Esophagus muscularis mucosa (tissue), 4 donors: ENCODE data around the gene UBTFL1. TPM values are rescaled to one million over a fixed set of nuclear protein-coding genes. Genes with fewer than 3 reads are reported as not detected.

Experiments
- DNase-seq: peaks from one replicate; pipeline ENCODE4 v3.0.0-alpha.2; 2017; ENCODE audit errors: extremely low spot score
- H3K27ac ChIP-seq, 4 donors: fragments of 200-600 bp; sonication (generic); replicated peaks in 1 of 4; 1 replicate in 3 of 4; 2 replicates in 1 of 4; pipeline ENCODE4 v1.5.1; 2016 to 2019; ENCODE audit warnings: mild to moderate bottlenecking in 1 of 4
- H3K27me3 ChIP-seq, 4 donors: fragments of 200-600 bp; sonication (generic); one replicate each; pipeline versions ENCODE4 v1.5.1 to v1.6.0; 2016 to 2019
- H3K36me3 ChIP-seq, 4 donors: fragments of 200-600 bp; sonication (generic); one replicate each; pipeline ENCODE4 v1.5.1; 2016 to 2019
- H3K4me1 ChIP-seq, 4 donors: fragments of 200-600 bp; sonication (generic); one replicate each; pipeline ENCODE4 v1.5.1; 2016 to 2019
- H3K4me3 ChIP-seq, 4 donors: fragments of 200-600 bp; sonication (generic); 1 replicate in 2 of 4; 2 replicates in 2 of 4; pipeline ENCODE4 v1.5.1; 2016 to 2019; ENCODE audit warnings: mild to moderate bottlenecking in 4 of 4, moderate library complexity in 1 of 4
- H3K9me3 ChIP-seq, 4 donors: fragments of 200-600 bp; sonication (generic); 1 replicate in 3 of 4; 2 replicates in 1 of 4; pipeline ENCODE4 v1.5.1; 2016 to 2019
- EP300 ChIP-seq: sonication (generic); formaldehyde crosslinking; IDR thresholded peaks from one replicate; pipeline ENCODE4 v1.6.1; 2017; ENCODE audit warnings: antibody characterized with exemption
- POLR2A ChIP-seq: fragments of 450-650 bp; IDR thresholded peaks from one replicate; pipeline ENCODE4 v1.6.1; 2017; ENCODE audit warnings: antibody characterized with exemption, moderate library complexity, mild to moderate bottlenecking, low read depth
- POLR2AphosphoS5 ChIP-seq, 2 donors: sonication (generic); formaldehyde crosslinking; IDR thresholded peaks; one replicate each; pipeline ENCODE4 v1.6.1; 2017; ENCODE audit warnings: antibody characterized with exemption in 2 of 2
- WGBS: methylation state at CpG from one replicate; pipeline ENCODE4 v1.1.5; 2018; 5-methylcytosine and 5-hydroxymethylcytosine counted together
- intact Hi-C: fragments of 100-400 bp; cut with DNase I; formaldehyde crosslinking; loops from one replicate; pipeline ENCODE4 v1.15.1; 2023
- total RNA-seq, 4 donors: library from RNA; depleted of rRNA; stranded (reverse); fragments of >200 nt; gene quantifications; one replicate each; pipeline versions ENCODE4 v1.1.0 to v1.2.1, GENCODE V29; 2016
- TF ChIP-seq, protein P1 (sequence below), 3 experiments: fragments of 200-600 bp in 2 of 3; fragments of 450-650 bp in 1 of 3; sonication (generic) in 2 of 3; IDR thresholded peaks; one replicate each; pipeline ENCODE4 v1.5.1; 2017 to 2019; ENCODE audit warnings: antibody characterized with exemption in 3 of 3, mild to moderate bottlenecking in 2 of 3, moderate library complexity in 1 of 3

The UBTFL1 gene
- total RNA-seq, 4 donors from 2014 or later: not detected

- H3K4me1 ChIP-seq: no peaks in the 10 kb centered on the region
- no peak overlapping the region for H3K4me3 ChIP-seq
- DNase-seq: no peak
- TF ChIP-seq, protein P1, sequence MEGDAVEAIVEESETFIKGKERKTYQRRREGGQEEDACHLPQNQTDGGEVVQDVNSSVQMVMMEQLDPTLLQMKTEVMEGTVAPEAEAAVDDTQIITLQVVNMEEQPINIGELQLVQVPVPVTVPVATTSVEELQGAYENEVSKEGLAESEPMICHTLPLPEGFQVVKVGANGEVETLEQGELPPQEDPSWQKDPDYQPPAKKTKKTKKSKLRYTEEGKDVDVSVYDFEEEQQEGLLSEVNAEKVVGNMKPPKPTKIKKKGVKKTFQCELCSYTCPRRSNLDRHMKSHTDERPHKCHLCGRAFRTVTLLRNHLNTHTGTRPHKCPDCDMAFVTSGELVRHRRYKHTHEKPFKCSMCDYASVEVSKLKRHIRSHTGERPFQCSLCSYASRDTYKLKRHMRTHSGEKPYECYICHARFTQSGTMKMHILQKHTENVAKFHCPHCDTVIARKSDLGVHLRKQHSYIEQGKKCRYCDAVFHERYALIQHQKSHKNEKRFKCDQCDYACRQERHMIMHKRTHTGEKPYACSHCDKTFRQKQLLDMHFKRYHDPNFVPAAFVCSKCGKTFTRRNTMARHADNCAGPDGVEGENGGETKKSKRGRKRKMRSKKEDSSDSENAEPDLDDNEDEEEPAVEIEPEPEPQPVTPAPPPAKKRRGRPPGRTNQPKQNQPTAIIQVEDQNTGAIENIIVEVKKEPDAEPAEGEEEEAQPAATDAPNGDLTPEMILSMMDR (IDR thresholded peaks at IDR 0.05): peak in 2 of 3 experiments; percentile 14 to 27
- TF ChIP-seq POLR2AphosphoS5 (IDR thresholded peaks at IDR 0.05): no peak
- no peaks in the 10 kb centered on the region for H3K27me3 ChIP-seq
- H3K9me3 ChIP-seq: no peaks in the 10 kb centered on the region
- no peak overlapping the region for H3K27ac ChIP-seq
- intact Hi-C loops: no loop called here
- WGBS: 7% methylated on average over 2 of the region's 2 CpGs
- H3K36me3 ChIP-seq: no peaks in the 10 kb centered on the region
Observed at GRCh38 chr11:90113541-90113940, 27.8 kb downstream of the UBTFL1 start.

DNA sequence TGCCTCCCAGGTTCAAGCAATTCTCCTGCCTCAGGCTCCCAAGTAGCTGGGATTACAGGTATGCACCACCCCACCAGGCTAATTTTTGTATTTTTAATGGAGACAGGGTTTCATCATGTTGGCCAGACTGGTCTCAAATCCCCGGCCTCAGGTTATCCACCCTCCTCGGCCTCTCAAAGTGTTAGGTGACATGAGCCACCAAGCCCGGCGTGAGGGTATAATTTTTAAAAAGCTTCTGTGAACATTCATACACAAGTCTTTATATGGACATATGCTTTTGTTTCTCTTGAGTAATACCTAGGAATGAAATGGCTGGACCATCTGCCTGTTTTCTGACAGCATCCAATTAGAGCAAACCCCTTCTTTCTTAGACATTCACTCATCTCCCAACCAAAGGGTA lies 34.4 kb downstream of the UBTFL1 start:
- Histone ChIP-seq H3K4me3 (no peak overlapping the region), H3K36me3 (no peaks in the 10 kb centered on the region), H3K27me3 (no peaks in the 10 kb centered on the region), H3K27ac (no peak overlapping the region), H3K9me3 (no peaks in the 10 kb centered on the region), H3K4me1 (no peaks in the 10 kb centered on the region)
- 89% methylated on average over 4 of the region's 4 CpGs for WGBS
- intact Hi-C loops: no loop called here
- TF ChIP-seq POLR2AphosphoS5 (IDR thresholded peaks at IDR 0.05): no peak
- no peak for TF ChIP-seq POLR2A
- no peak for TF ChIP-seq EP300
- TF ChIP-seq, protein P1 (IDR thresholded peaks at IDR 0.05): no peak
- no peak for DNase-seq

GRCh38 chr11:90124371-90124770 lies 38.6 kb downstream of the UBTFL1 start:
- 62% methylated on average over 1 of the region's 1 CpG for WGBS
- H3K4me3 ChIP-seq: no peak overlapping the region
- TF ChIP-seq EP300 (no peak), POLR2AphosphoS5 (IDR thresholded peaks at IDR 0.05) (no peak), POLR2A (no peak)
- TF ChIP-seq, protein P1 (IDR thresholded peaks at IDR 0.05): no peak
- no peak overlapping the region for H3K27ac ChIP-seq
- H3K4me1 ChIP-seq: no peaks in the 10 kb centered on the region
- H3K9me3 ChIP-seq: no peaks in the 10 kb centered on the region
- no peaks in the 10 kb centered on the region for H3K36me3 ChIP-seq
- no peaks in the 10 kb centered on the region for H3K27me3 ChIP-seq
- intact Hi-C loops: no loop called here
- DNase-seq: no peak

GRCh38 chr11:90124946-90125345 lies 39.2 kb downstream of the UBTFL1 start:
- H3K4me3 ChIP-seq: no peak overlapping the region
- H3K9me3 ChIP-seq: no peaks in the 10 kb centered on the region
- no peaks in the 10 kb centered on the region for H3K4me1 ChIP-seq
- intact Hi-C loops: no loop called here
- DNase-seq: no peak
- 84% methylated on average over 3 of the region's 3 CpGs for WGBS
- H3K27ac ChIP-seq: no peak overlapping the region
- no peak for TF ChIP-seq POLR2A
- TF ChIP-seq, protein P1 (IDR thresholded peaks at IDR 0.05): no peak
- TF ChIP-seq EP300: no peak
- TF ChIP-seq POLR2AphosphoS5 (IDR thresholded peaks at IDR 0.05): no peak
- no peaks in the 10 kb centered on the region for H3K27me3 ChIP-seq
- H3K36me3 ChIP-seq: no peaks in the 10 kb centered on the region
